Activated T-helper 1 cell treated with anti-CD3 and anti-CD28 coated beads, Interleukin-2, amount 50 U/mL, for 16 hours (primary cell): ENCODE results near the gene CDH13.

Source experiments
- DNase-seq, 2 donors: peaks; one replicate each; pipeline ENCODE4 v3.0.0-alpha.2; 2020; ENCODE audit warnings: low read depth in 1 of 2, low spot score in 1 of 2

CDH13 gene

GRCh38 chr16:83849421-83849820 is 1222.7 kb downstream of the CDH13 start:
- DNase-seq, result no peak
